Stomach (tissue), 9 donors: ENCODE data around the gene ZMAT3. TPM values are rescaled to one million over a fixed set of nuclear protein-coding genes. Genes with fewer than 3 reads are reported as not detected.
"Not testable (repeated sequence)": the region's sequence is repeated elsewhere in the genome, so short reads cannot be mapped to it uniquely, and the experiment has no call there.

Source experiments
- DNase-seq, 2 donors: peaks; one replicate each; pipeline versions ENCODE4 v3.0.0 to v3.0.0-alpha.2; 2013 to 2019
- H3K27ac ChIP-seq, 5 donors: fragments of 200-600 bp in 4 of 5; sonication (generic) in 4 of 5; one replicate each; pipeline ENCODE4 v1.5.1; 2013 to 2019; ENCODE audit warnings: mild to moderate bottlenecking in 1 of 5, moderate library complexity in 1 of 5
- H3K27me3 ChIP-seq, 3 donors: fragments of 200-600 bp; sonication (generic); one replicate each; pipeline ENCODE4 v1.5.1; 2017 to 2019; ENCODE audit warnings: mixed run types in 1 of 3
- H3K36me3 ChIP-seq, 4 donors: fragments of 200-600 bp; sonication (generic); 1 replicate in 3 of 4; 2 replicates in 1 of 4; pipeline ENCODE4 v1.5.1; 2016 to 2019
- H3K4me1 ChIP-seq, 4 donors: fragments of 200-600 bp; sonication (generic); one replicate each; pipeline ENCODE4 v1.5.1; 2016 to 2019
- H3K4me3 ChIP-seq, 4 donors: fragments of 200-600 bp; sonication (generic) in 3 of 4; one replicate each; pipeline ENCODE4 v1.5.1; 2016 to 2019; ENCODE audit warnings: mild to moderate bottlenecking in 1 of 4
- H3K9me3 ChIP-seq, 4 donors: fragments of 200-600 bp; sonication (generic); one replicate each; pipeline ENCODE4 v1.5.1; 2016 to 2019
- CTCF ChIP-seq, 7 experiments: fragments of 450-650 bp in 4 of 7; fragments of 200-600 bp in 3 of 7; sonication (generic) in 3 of 7; IDR thresholded peaks; one replicate each; pipeline ENCODE4 v1.5.1; 2016 to 2019; ENCODE audit warnings: antibody characterized with exemption in 7 of 7, control low read depth in 2 of 7, mild to moderate bottlenecking in 1 of 7
- EP300 ChIP-seq: sonication (generic); formaldehyde crosslinking; IDR thresholded peaks from one replicate; pipeline ENCODE4 v1.6.1; 2017; ENCODE audit warnings: antibody characterized with exemption
- POLR2A ChIP-seq, 4 donors: fragments of 450-650 bp; IDR thresholded peaks; one replicate each; pipeline ENCODE4 v1.6.1; 2016; ENCODE audit warnings: antibody characterized with exemption in 4 of 4, control low read depth in 2 of 4, mild to moderate bottlenecking in 1 of 4, moderate library complexity in 1 of 4
- POLR2AphosphoS5 ChIP-seq, 3 donors: sonication (generic); formaldehyde crosslinking; IDR thresholded peaks; one replicate each; pipeline ENCODE4 v1.6.1; 2016; ENCODE audit warnings: antibody characterized with exemption in 3 of 3
- WGBS, 5 donors: extraction: QIAGEN DNeasy Blood & Tissue Kit in 3 of 5; methylation state at CpG; one replicate each; pipeline versions ENCODE4 v1.1.5 to v1.1.7; 2013 to 2018; 5-methylcytosine and 5-hydroxymethylcytosine counted together
- intact Hi-C: fragments of 100-400 bp; cut with DNase I; formaldehyde crosslinking; loops from one replicate; pipeline ENCODE4 v1.15.1; 2023; ENCODE audit warnings: low total_unique reads
- polyA plus RNA-seq, 3 donors: library from polyadenylated mRNA; stranded (reverse); fragments of 200-250 nt; gene quantifications; one replicate each; pipeline ENCODE4 v1.2.3, GENCODE V29; 2013
- total RNA-seq, 5 donors: library from RNA; depleted of rRNA; stranded (reverse); fragments of >200 nt; gene quantifications; one replicate each; pipeline versions ENCODE4 v1.1.0 to v1.2.3, GENCODE V29; 2014 to 2016
- donor health status: healthy with polysubstance abuse.
- donor health status: Bipolar disorder and iron deficiency.
- donor health status: healthy.

The ZMAT3 gene
- total and polyA plus RNA-seq, 8 donors = 1.4 to 19.8 (median 6.5) TPM

GRCh38 chr3:179046497-179047353, 24.9 kb downstream of the ZMAT3 start:
- H3K27me3 ChIP-seq = no peaks in the 10 kb centered on the region
- intact Hi-C loops = no loop called here
- H3K4me1 ChIP-seq = peaks cover 0 to 13% (median 0%) of the 10 kb centered on the region in 4 donors
- no peak for TF ChIP-seq CTCF (IDR thresholded peaks at IDR 0.05)
- no peak for TF ChIP-seq POLR2A (IDR thresholded peaks at IDR 0.05)
- no peak for TF ChIP-seq EP300
- TF ChIP-seq POLR2AphosphoS5 (IDR thresholded peaks at IDR 0.05) = no peak
- peaks cover 0 to 5% (median 0%) of the 10 kb centered on the region in 4 donors for H3K9me3 ChIP-seq
- no peaks in the 10 kb centered on the region for H3K36me3 ChIP-seq
- no peak overlapping the region for H3K4me3 ChIP-seq
- no peak for DNase-seq
- no peak overlapping the region for H3K27ac ChIP-seq
- WGBS, 5 donors = 77 to 92% (median 88%) methylated on average over 7 to 8 of the region's 8 CpGs

DNA sequence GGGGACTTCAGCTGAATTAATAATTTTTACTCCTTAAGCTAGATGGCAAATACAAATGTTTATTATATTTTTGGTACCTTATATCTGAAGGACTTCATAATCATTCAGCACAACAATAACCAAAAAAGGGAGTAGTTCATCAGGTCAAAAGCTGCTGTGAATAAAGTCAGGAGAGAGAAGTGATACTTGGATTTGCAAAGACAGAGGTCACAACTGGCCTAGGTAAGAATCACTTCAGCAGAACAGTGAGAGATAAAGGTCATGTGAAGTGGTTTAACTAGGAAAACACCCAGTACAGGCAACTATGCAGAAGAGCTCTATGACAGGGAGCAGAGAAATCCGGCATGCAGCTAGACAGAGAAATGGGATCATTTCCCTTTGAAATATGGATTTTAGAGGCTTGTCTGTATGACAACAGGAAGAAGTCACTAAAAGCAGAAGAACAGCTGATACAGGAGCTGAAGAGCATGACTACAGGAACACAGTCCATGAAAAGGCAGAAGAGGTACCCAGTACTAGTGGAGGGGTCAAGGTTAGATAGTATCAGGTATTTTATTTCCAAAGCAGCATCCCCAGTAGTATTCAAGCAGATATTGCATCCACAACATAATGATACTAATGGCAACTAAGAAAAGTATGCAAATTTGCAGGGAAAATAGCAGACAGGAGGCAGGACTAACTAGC, 25.7 kb downstream of the ZMAT3 start:
- peaks cover 0 to 13% (median 0%) of the 10 kb centered on the region in 4 donors for H3K4me1 ChIP-seq
- no peaks in the 10 kb centered on the region for H3K9me3 ChIP-seq
- H3K27ac ChIP-seq = no peak overlapping the region
- DNase-seq = no peak
- TF ChIP-seq POLR2A (IDR thresholded peaks at IDR 0.05) = no peak
- no peak for TF ChIP-seq POLR2AphosphoS5 (IDR thresholded peaks at IDR 0.05)
- no peak overlapping the region for H3K4me3 ChIP-seq
- 63 to 88% (median 79%) methylated on average over 1 of the region's 1 CpG for WGBS, 5 donors
- intact Hi-C loops = no loop called here
- no peaks in the 10 kb centered on the region for H3K36me3 ChIP-seq
- no peaks in the 10 kb centered on the region for H3K27me3 ChIP-seq

DNA sequence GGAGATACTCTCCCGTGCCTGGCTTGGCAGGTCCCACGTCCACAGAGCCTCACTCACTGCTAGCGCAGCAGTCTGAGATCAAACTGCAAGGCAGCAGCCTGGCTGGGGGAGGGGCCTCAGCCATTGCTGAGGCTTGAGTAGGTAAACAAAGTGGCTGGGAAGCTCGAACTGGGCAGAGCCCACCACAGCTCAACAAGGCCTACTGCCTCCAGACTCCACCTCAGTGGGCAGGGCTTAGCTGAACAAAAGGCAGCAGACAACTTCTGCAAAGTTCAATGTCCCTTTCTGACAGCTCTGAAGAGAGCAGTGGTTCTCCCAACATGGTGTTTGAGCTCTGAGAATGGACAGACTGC, 32.7 kb downstream of the ZMAT3 start:
- Histone ChIP-seq H3K4me1 (peaks cover 0 to 18% (median 6%) of the 10 kb centered on the region in 4 donors), H3K36me3 (peaks cover 0 to 11% (median 5%) of the 10 kb centered on the region in 4 donors)
- H3K27ac ChIP-seq, intact Hi-C loops, H3K27me3 ChIP-seq, H3K9me3 ChIP-seq, H3K4me3 ChIP-seq, DNase-seq: not testable (repeated sequence)
- 56 to 71% (median 67%) methylated on average over 3 to 4 of the region's 4 CpGs for WGBS, 5 donors

DNA sequence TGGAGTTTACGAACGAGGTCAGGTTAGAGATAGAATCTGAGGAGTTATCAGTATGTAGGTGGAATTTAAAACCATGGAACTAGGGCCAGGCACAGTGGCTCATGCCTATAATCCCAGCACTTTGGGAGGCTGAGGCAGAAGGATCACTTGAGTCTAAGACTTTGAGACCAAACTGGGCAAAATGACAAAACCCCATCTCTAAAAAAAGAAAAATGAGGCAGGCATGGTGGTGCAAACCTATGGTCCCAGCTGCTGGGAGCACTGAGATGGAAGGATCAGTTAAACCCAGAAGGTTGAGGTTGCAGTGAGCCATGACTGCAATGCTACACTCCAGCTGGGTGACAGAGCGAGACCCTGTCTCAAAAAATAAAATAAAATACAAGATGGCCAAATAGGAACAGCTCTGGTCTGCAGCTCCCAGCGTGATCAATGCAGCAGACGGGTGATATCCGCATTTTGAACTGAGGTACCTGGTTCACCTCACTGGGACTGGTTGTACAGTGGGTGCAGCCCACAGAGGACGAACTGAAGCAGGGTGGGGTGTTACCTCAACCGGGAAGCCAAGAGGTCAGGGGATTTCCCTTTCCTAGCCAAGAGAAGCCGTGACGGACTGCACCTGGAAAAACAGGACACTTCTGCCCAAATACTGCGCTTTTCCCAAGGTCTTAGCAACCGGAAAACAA, 33.3 kb downstream of the ZMAT3 start:
- H3K4me1 ChIP-seq = peaks cover 0 to 18% (median 6%) of the 10 kb centered on the region in 4 donors
- peaks cover 0 to 11% (median 5%) of the 10 kb centered on the region in 4 donors for H3K36me3 ChIP-seq
- H3K9me3 ChIP-seq = no peaks in the 10 kb centered on the region
- 83 to 94% (median 89%) methylated on average over 12 of the region's 12 CpGs for WGBS, 5 donors
- intact Hi-C loops = no loop called here
- no peak overlapping the region for H3K4me3 ChIP-seq
- TF ChIP-seq POLR2AphosphoS5 (IDR thresholded peaks at IDR 0.05) = no peak
- no peak for TF ChIP-seq CTCF (IDR thresholded peaks at IDR 0.05)
- no peak for TF ChIP-seq POLR2A (IDR thresholded peaks at IDR 0.05)
- no peak for TF ChIP-seq EP300
- no peak overlapping the region for H3K27ac ChIP-seq
- H3K27me3 ChIP-seq = no peaks in the 10 kb centered on the region
- DNase-seq = no peak

- Histone ChIP-seq H3K27me3 (no peaks in the 10 kb centered on the region), H3K27ac (no peak overlapping the region), H3K4me1 (peaks cover 0 to 18% (median 6%) of the 10 kb centered on the region in 4 donors), H3K4me3 (no peak overlapping the region), H3K9me3 (no peaks in the 10 kb centered on the region), H3K36me3 (peaks cover 0 to 11% (median 5%) of the 10 kb centered on the region in 4 donors)
- no peak for TF ChIP-seq POLR2A (IDR thresholded peaks at IDR 0.05)
- WGBS, 5 donors = 55 to 96% (median 80%) methylated on average over 3 to 10 of the region's 10 CpGs
- peak in 1 of 2 donors; percentile 51 for DNase-seq
- intact Hi-C loops = no loop called here
Measured at GRCh38 chr3:179037351-179037750, 34.3 kb downstream of the ZMAT3 start.
